ENCODE results near the gene EPB41. TPM values are rescaled to one million over a fixed set of nuclear protein-coding genes. Genes with fewer than 3 reads are reported as not detected.
"Not testable (repeated sequence)": the region's sequence is repeated elsewhere in the genome, so short reads cannot be mapped to it uniquely, and the experiment has no call there.

Gene EPB41
- total RNA-seq, 1 donor from 2014 or later: 37.6 TPM

DNA sequence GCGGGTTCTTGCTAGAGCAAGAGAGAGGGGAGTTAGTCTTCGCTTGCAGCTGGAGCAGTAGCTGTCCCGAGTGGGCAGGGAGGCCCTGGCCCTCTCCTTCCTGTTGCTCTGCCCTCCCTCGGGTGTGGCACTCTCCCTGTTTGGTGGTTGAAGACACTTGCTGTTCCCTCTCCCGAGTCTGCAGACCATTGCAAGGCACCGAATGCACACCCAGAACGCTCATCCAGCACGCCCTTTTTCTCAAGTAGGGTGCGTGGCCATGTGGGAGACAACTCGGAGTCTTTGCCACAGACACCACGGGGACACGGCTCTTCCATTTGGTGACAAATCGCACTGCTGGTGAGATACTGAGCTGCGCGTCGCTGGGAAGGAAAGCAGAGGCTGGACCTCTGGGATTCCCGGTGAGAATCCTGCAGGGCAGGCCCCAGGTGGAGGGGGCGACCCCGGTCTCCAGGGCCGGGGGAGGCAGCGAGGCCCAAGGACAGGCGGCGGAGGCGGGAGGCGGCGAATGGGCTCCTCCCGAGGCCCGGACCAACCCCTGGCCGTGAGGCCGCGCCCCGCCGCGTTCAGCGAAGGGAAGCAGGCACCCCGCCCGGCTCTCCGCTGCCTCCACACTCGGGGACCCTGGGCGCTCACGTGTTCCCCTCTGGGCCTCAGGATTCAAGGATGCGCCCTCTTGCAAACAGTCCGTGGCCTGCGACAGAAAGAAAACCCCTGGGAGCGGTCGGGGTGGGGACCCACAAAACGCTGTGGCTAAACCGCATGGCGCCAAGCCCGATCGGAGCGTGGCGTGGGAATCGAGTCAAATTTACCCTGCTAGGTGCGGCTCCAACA is 219.7 kb downstream of the EPB41 start:
- H3K27ac ChIP-seq (ENCODE audit: low read depth, low read length): no peak overlapping the region
- no peaks in the 10 kb centered on the region for H3K36me3 ChIP-seq (ENCODE audit: control insufficient read depth in 3 of 3, insufficient read depth in 3 of 3, low read length in 3 of 3)
- H3K9me3 ChIP-seq (ENCODE audit: control insufficient read depth in 3 of 3, low read length in 3 of 3): no peaks in the 10 kb centered on the region
- no peak overlapping the region for H3K9ac ChIP-seq (ENCODE audit: low read depth in 1 of 3, low read length in 3 of 3)
- H3K4me1 ChIP-seq (ENCODE audit: control insufficient read depth in 3 of 3, insufficient read depth in 3 of 3, low read length in 3 of 3): peaks cover 0 to 5% (median 0%) of the 10 kb centered on the region in 3 donors
- peaks cover 4 to 12% (median 11%) of the 10 kb centered on the region in 3 donors for H3K27me3 ChIP-seq (ENCODE audit: control insufficient read depth in 3 of 3, insufficient read depth in 3 of 3, low read length in 3 of 3)
- H3K4me3 ChIP-seq (ENCODE audit: low read length in 3 of 3): peak overlapping the region in 1 of 3 donors; percentile 30

DNA sequence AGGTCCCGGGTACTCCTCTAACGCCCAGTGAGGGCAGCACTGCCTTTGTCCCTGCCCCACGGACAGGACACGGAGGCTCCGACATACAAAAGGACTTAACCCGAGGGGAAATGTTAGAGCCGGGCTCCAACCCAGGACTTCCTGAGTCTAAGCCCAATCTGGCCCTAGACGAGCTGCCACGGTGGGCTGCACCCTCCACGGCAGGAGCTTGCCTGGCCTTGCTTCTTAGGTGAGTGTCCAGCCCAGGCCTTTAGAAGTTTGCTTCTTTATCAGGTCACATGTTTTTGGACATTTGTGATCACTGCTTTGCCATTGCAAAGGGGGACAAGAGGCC is 220.3 kb downstream of the EPB41 start:
- peak overlapping the region in 1 of 3 donors; percentile 30 for H3K4me3 ChIP-seq (ENCODE audit: low read length in 3 of 3)

DNA sequence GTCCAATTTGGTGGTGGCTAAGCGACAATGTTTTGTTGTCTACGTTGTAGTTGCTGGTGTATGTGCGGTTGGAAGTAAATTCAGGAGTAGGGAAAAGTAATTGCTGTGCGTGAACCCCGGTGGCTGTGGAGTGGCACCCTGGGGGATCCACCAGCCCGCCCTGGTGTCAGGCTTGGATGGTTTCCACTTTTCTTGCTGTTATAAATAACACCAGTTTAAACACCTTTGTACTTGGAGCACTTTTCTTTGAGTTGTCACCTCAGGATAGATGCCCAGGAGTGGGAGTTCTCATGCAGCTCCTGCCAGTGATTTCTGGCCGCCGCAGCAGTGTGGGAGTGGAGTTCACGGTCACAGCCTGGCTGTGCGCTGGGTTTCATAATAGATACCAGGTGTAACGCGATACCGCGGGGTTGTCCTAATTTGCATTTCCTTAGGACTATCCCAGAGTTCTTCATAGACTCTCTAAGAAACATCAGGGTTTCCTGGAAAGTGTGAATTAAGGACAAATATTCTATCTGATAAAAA is 222.1 kb downstream of the EPB41 start:
- no peaks in the 10 kb centered on the region for H3K36me3 ChIP-seq (ENCODE audit: control insufficient read depth in 3 of 3, insufficient read depth in 3 of 3, low read length in 3 of 3)
- no peak overlapping the region for H3K9ac ChIP-seq (ENCODE audit: low read depth in 1 of 3, low read length in 3 of 3)
- H3K4me3 ChIP-seq (ENCODE audit: low read length in 3 of 3): no peak overlapping the region
- H3K4me1 ChIP-seq (ENCODE audit: control insufficient read depth in 3 of 3, insufficient read depth in 3 of 3, low read length in 3 of 3): peaks cover 0 to 5% (median 0%) of the 10 kb centered on the region in 3 donors
- peaks cover 4 to 12% (median 11%) of the 10 kb centered on the region in 3 donors for H3K27me3 ChIP-seq (ENCODE audit: control insufficient read depth in 3 of 3, insufficient read depth in 3 of 3, low read length in 3 of 3)
- H3K27ac ChIP-seq (ENCODE audit: low read depth, low read length): no peak overlapping the region
- H3K9me3 ChIP-seq (ENCODE audit: control insufficient read depth in 3 of 3, low read length in 3 of 3): no peaks in the 10 kb centered on the region

More for the DNA sequence above, 220.3 kb downstream of the EPB41 start:
- Histone ChIP-seq H3K36me3 (ENCODE audit: control insufficient read depth in 3 of 3, insufficient read depth in 3 of 3, low read length in 3 of 3) (no peaks in the 10 kb centered on the region), H3K9me3 (ENCODE audit: control insufficient read depth in 3 of 3, low read length in 3 of 3) (no peaks in the 10 kb centered on the region), H3K4me1 (ENCODE audit: control insufficient read depth in 3 of 3, insufficient read depth in 3 of 3, low read length in 3 of 3) (peaks cover 0 to 5% (median 0%) of the 10 kb centered on the region in 3 donors), H3K27ac (ENCODE audit: low read depth, low read length) (no peak overlapping the region), H3K27me3 (ENCODE audit: control insufficient read depth in 3 of 3, insufficient read depth in 3 of 3, low read length in 3 of 3) (peaks cover 4 to 12% (median 11%) of the 10 kb centered on the region in 3 donors), H3K9ac (ENCODE audit: low read depth in 1 of 3, low read length in 3 of 3) (no peak overlapping the region)

DNA sequence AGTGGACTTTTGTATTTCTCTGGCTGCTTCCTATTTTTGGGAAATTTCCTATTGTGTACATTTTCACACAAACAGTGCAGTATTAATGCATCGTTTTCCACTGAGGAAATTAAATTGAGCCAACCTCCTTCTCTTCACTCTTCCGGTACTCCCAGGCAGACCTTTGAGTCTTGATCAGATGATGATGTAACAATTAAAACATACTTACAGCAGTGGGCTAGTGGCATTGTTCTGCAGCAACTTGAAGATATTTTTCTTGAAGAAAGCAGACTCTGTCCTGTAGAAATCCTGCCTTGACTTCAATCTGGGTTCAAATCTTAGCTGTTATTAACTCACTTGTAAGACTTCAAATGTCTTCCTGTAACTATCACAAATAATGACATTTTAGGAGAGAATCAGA is 228.3 kb downstream of the EPB41 start:
- no peaks in the 10 kb centered on the region for H3K4me1 ChIP-seq (ENCODE audit: control insufficient read depth in 3 of 3, insufficient read depth in 3 of 3, low read length in 3 of 3)
- no peak overlapping the region for H3K4me3 ChIP-seq (ENCODE audit: low read length in 3 of 3)
- no peak overlapping the region for H3K9ac ChIP-seq (ENCODE audit: low read depth in 1 of 3, low read length in 3 of 3)
- peaks cover 13 to 26% (median 14%) of the 10 kb centered on the region in 3 donors for H3K36me3 ChIP-seq (ENCODE audit: control insufficient read depth in 3 of 3, insufficient read depth in 3 of 3, low read length in 3 of 3)
- no peaks in the 10 kb centered on the region for H3K9me3 ChIP-seq (ENCODE audit: control insufficient read depth in 3 of 3, low read length in 3 of 3)
- H3K27me3 ChIP-seq (ENCODE audit: control insufficient read depth in 3 of 3, insufficient read depth in 3 of 3, low read length in 3 of 3): no peaks in the 10 kb centered on the region
- no peak overlapping the region for H3K27ac ChIP-seq (ENCODE audit: low read depth, low read length)

DNA sequence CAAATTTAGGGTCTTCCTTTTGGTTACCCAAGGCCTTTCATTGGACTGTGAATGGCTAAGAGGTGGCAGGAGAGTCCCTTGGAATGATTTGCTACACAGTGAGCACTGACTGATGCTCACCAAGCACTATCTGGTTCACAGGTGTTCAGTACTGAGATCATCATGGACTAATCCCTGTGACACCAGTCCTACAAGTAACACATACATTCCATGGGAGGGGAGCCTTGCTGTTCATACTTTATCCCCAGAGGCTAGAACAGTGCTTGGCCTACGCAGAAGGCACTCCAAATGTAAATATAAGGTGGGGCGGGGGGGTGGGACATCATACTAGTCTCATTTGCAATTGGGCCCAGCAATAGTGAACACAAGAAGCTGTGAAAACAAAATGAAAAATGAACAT is 229.8 kb downstream of the EPB41 start:
- no peaks in the 10 kb centered on the region for H3K4me1 ChIP-seq (ENCODE audit: control insufficient read depth in 3 of 3, insufficient read depth in 3 of 3, low read length in 3 of 3)
- no peaks in the 10 kb centered on the region for H3K27me3 ChIP-seq (ENCODE audit: control insufficient read depth in 3 of 3, insufficient read depth in 3 of 3, low read length in 3 of 3)
- H3K27ac ChIP-seq (ENCODE audit: low read depth, low read length): no peak overlapping the region
- peaks cover 27 to 41% (median 28%) of the 10 kb centered on the region in 3 donors for H3K36me3 ChIP-seq (ENCODE audit: control insufficient read depth in 3 of 3, insufficient read depth in 3 of 3, low read length in 3 of 3)
- H3K9me3 ChIP-seq (ENCODE audit: control insufficient read depth in 3 of 3, low read length in 3 of 3): no peaks in the 10 kb centered on the region
- no peak overlapping the region for H3K9ac ChIP-seq (ENCODE audit: low read depth in 1 of 3, low read length in 3 of 3)
- no peak overlapping the region for H3K4me3 ChIP-seq (ENCODE audit: low read length in 3 of 3)

DNA sequence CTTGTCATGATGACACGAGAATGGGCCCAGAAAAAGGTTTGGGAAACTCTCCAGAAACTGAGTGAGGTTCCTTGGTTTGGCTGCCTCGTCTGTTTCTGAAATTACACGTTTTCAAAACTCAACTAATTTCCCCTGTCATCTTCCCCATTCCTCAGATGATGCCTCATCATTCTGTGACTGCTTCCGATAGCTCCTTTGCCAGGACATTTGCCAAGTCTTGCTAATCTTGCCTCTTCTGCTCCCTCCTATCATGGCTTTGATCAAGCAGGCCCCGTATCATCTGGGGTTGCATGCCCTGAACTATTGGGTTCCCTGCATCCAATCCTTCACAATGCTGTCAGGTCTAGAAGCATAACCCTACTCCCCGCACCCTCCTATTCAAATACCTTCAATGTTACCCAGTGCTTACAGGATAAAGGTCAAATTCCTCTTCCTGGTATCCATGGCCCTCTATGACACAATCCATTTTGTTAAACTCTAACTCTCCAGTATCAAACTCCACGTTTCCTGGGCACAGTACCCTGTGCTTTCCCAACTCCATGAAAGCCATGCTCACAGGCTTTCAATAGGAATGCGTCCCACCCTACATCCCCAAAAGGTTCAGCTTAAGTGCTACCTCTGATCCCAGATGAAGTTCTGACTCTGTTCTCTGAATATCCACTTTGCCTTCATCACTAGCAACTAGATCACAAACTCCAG is 231.5 kb downstream of the EPB41 start:
- H3K4me1 ChIP-seq (ENCODE audit: control insufficient read depth in 3 of 3, insufficient read depth in 3 of 3, low read length in 3 of 3): no peaks in the 10 kb centered on the region
- no peak overlapping the region for H3K4me3 ChIP-seq (ENCODE audit: low read length in 3 of 3)
- H3K36me3 ChIP-seq (ENCODE audit: control insufficient read depth in 3 of 3, insufficient read depth in 3 of 3, low read length in 3 of 3): peaks cover 40 to 55% (median 40%) of the 10 kb centered on the region in 3 donors
- H3K9me3 ChIP-seq (ENCODE audit: control insufficient read depth in 3 of 3, low read length in 3 of 3): no peaks in the 10 kb centered on the region
- H3K9ac ChIP-seq (ENCODE audit: low read depth in 1 of 3, low read length in 3 of 3): no peak overlapping the region
- H3K27ac ChIP-seq (ENCODE audit: low read depth, low read length): no peak overlapping the region
- H3K27me3 ChIP-seq (ENCODE audit: control insufficient read depth in 3 of 3, insufficient read depth in 3 of 3, low read length in 3 of 3): no peaks in the 10 kb centered on the region

DNA sequence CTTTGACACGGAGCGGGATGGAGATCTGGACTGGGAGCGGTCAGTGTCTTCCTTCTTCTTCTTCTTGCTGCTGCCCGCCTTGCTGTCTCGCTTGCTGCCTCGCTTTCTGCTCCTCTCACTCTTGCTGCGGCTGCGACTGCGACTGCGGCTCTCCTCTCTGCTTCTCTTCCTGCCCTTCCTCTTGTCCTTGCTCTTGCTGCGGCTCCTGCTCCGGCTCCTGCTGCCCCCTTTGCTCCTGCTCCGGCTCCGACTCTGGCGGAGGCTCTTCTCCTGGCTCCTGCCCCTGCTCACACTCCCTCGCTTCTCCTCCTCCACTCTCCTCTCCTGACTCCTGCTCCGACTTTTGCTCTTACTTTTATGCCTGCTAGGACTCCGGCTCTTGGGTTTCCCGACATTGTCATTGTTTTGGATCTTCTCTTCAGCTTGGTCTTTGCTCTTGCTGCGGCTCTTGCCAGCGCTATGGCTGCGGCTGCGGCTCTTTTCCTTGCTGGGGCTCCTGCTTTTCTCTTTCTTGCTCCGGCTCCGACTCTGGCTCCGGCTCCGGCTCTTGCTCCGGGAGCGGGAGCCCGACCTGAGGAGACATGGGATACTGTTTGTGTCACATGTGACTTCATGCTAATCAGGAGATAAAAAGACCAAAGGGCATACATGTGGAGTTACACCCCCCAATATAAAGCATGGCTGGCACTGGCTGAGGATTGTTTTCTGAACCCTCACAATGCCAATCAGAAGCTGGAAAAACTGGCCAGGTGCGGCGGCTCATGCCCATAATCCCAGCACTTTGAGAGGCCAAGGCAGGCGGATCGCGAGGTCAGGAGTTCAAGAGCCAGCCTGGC is 234.5 kb downstream of the EPB41 start:
- Histone ChIP-seq H3K36me3 (ENCODE audit: control insufficient read depth in 3 of 3, insufficient read depth in 3 of 3, low read length in 3 of 3) (peaks cover 60 to 83% (median 67%) of the 10 kb centered on the region in 3 donors), H3K9ac (ENCODE audit: low read depth in 1 of 3, low read length in 3 of 3) (no peak overlapping the region), H3K4me1 (ENCODE audit: control insufficient read depth in 3 of 3, insufficient read depth in 3 of 3, low read length in 3 of 3) (no peaks in the 10 kb centered on the region), H3K4me3 (ENCODE audit: low read length in 3 of 3) (no peak overlapping the region), H3K9me3 (ENCODE audit: control insufficient read depth in 3 of 3, low read length in 3 of 3) (no peaks in the 10 kb centered on the region), H3K27me3 (ENCODE audit: control insufficient read depth in 3 of 3, insufficient read depth in 3 of 3, low read length in 3 of 3) (no peaks in the 10 kb centered on the region), H3K27ac (ENCODE audit: low read depth, low read length) (no peak overlapping the region)

DNA sequence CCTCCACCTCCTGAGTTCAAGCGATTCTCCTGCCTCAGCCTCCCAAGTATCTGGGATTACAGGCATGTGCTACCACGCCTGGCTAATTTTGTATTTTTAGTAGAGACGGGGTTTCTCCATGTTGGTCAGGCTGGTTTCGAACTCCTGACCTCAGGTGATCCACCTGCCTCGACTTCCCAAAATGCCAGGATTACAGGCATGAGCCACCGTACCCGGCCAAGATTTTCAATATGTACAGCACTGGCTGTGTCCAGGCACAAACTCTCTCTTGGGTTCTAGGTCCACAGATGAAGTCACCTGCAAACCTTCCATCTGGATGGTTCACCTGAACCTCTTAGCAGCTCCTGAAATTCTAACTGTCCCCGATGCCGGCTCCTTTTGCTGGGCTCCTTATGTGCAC is 236.0 kb downstream of the EPB41 start:
- H3K27me3 ChIP-seq (ENCODE audit: control insufficient read depth in 3 of 3, insufficient read depth in 3 of 3, low read length in 3 of 3); H3K27ac ChIP-seq (ENCODE audit: low read depth, low read length); H3K4me1 ChIP-seq (ENCODE audit: control insufficient read depth in 3 of 3, insufficient read depth in 3 of 3, low read length in 3 of 3); H3K9me3 ChIP-seq (ENCODE audit: control insufficient read depth in 3 of 3, low read length in 3 of 3); H3K9ac ChIP-seq (ENCODE audit: low read depth in 1 of 3, low read length in 3 of 3); H3K4me3 ChIP-seq (ENCODE audit: low read length in 3 of 3): not testable (repeated sequence)
- H3K36me3 ChIP-seq (ENCODE audit: control insufficient read depth in 3 of 3, insufficient read depth in 3 of 3, low read length in 3 of 3): peaks cover 70 to 94% (median 80%) of the 10 kb centered on the region in 3 donors

DNA sequence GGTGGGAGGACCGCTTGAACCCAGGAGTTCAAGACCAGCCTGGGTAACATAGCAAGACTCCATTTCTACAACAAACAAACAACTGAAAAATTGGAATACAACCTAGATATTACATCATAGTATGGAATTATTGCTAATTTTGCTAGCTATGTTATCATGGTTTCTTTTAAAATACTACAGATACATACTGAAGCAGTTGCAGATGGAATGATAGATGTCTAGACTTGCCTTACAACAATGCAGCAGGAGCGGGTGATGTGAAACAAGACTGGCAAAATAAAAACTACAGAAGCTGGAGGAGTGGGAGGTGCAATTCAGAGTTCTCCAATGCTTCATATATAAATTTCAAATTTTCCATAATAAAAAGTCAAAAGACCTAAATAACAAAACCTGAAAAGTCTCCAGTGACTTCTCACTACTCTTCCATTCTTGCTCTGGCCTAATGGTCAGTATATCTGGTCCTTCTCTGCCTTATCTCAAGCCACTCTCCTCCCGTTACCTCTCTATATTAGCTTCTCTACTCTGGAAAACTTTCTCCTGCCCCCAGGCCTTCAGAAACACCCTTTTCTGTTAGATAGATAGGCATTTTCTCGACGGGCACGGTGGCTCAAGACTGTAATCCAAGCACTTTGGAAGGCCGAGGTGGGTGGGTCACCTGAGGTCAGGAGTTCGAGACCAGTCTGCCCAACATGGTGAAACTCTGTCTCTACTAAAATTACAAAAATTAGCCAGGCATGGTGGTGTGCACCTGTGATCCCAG is 237.9 kb downstream of the EPB41 start:
- peaks cover 0 to 3% (median 0%) of the 10 kb centered on the region in 3 donors for H3K4me1 ChIP-seq (ENCODE audit: control insufficient read depth in 3 of 3, insufficient read depth in 3 of 3, low read length in 3 of 3)
- H3K4me3 ChIP-seq (ENCODE audit: low read length in 3 of 3): no peak overlapping the region
- H3K27ac ChIP-seq (ENCODE audit: low read depth, low read length): no peak overlapping the region
- H3K27me3 ChIP-seq (ENCODE audit: control insufficient read depth in 3 of 3, insufficient read depth in 3 of 3, low read length in 3 of 3): no peaks in the 10 kb centered on the region
- peaks cover 69 to 89% (median 79%) of the 10 kb centered on the region in 3 donors for H3K36me3 ChIP-seq (ENCODE audit: control insufficient read depth in 3 of 3, insufficient read depth in 3 of 3, low read length in 3 of 3)
- no peaks in the 10 kb centered on the region for H3K9me3 ChIP-seq (ENCODE audit: control insufficient read depth in 3 of 3, low read length in 3 of 3)
- no peak overlapping the region for H3K9ac ChIP-seq (ENCODE audit: low read depth in 1 of 3, low read length in 3 of 3)

All from skeletal muscle tissue (tissue), 4 donors.